ENCODE data around the gene COL11A1.

The COL11A1 gene

GRCh38 chr1:102884238-102884637 lies 224.1 kb downstream of the COL11A1 start:
- Histone ChIP-seq H3K27me3 (ENCODE audit: control insufficient read depth, insufficient read depth, low read length) (no peaks in the 10 kb centered on the region), H3K4me3 (ENCODE audit: low read length) (no peak overlapping the region), H3K4me1 (ENCODE audit: control insufficient read depth, insufficient read depth, low read length) (no peaks in the 10 kb centered on the region), H3K27ac (ENCODE audit: low read depth, low read length) (no peak overlapping the region), H3K9ac (ENCODE audit: low read length) (no peak overlapping the region), H3K36me3 (ENCODE audit: control insufficient read depth, insufficient read depth, low read length) (no peaks in the 10 kb centered on the region)

DNA sequence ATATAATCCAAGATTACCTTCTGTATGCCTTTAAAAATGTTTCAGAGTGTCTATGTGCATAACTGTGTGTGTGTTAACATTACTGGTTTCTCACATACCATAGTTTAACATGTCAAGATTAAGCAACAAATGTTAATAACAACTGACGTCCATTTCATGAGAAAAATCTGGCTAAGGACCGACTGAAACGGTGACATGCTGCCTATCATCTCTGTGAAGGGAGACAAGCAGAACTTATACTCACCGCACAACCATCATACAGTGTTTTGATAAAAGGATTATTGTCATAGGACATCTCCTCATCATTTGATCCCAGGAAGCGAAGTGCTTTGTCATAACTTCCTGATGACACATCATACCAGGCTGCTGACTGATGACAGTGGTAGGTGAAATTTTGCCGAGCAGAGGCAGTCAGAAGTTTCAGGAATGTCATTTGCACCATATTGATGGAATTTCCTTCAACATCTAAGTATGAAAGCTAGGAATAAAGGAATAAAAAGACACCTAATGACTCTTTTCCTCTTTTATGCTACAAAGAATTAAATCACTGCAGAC lies 228.8 kb downstream of the COL11A1 start:
- no peak overlapping the region for H3K9ac ChIP-seq (ENCODE audit: low read length)
- no peaks in the 10 kb centered on the region for H3K36me3 ChIP-seq (ENCODE audit: control insufficient read depth, insufficient read depth, low read length)
- H3K4me3 ChIP-seq (ENCODE audit: low read length): no peak overlapping the region
- no peaks in the 10 kb centered on the region for H3K4me1 ChIP-seq (ENCODE audit: control insufficient read depth, insufficient read depth, low read length)
- no peaks in the 10 kb centered on the region for H3K27me3 ChIP-seq (ENCODE audit: control insufficient read depth, insufficient read depth, low read length)
- H3K27ac ChIP-seq (ENCODE audit: low read depth, low read length): no peak overlapping the region

GRCh38 chr1:102875756-102876155 lies 232.6 kb downstream of the COL11A1 start:
- Histone ChIP-seq H3K4me3 (ENCODE audit: low read length) (no peak overlapping the region), H3K4me1 (ENCODE audit: control insufficient read depth, insufficient read depth, low read length) (no peaks in the 10 kb centered on the region), H3K27ac (ENCODE audit: low read depth, low read length) (no peak overlapping the region), H3K9ac (ENCODE audit: low read length) (no peak overlapping the region), H3K27me3 (ENCODE audit: control insufficient read depth, insufficient read depth, low read length) (no peaks in the 10 kb centered on the region), H3K36me3 (ENCODE audit: control insufficient read depth, insufficient read depth, low read length) (no peaks in the 10 kb centered on the region)

- Histone ChIP-seq H3K4me1 (ENCODE audit: control insufficient read depth, insufficient read depth, low read length) (no peaks in the 10 kb centered on the region), H3K36me3 (ENCODE audit: control insufficient read depth, insufficient read depth, low read length) (no peaks in the 10 kb centered on the region), H3K4me3 (ENCODE audit: low read length) (no peak overlapping the region), H3K9ac (ENCODE audit: low read length) (no peak overlapping the region), H3K27ac (ENCODE audit: low read depth, low read length) (no peak overlapping the region), H3K27me3 (ENCODE audit: control insufficient read depth, insufficient read depth, low read length) (no peaks in the 10 kb centered on the region)
Measured at GRCh38 chr1:102872526-102872925, 235.8 kb downstream of the COL11A1 start.

DNA sequence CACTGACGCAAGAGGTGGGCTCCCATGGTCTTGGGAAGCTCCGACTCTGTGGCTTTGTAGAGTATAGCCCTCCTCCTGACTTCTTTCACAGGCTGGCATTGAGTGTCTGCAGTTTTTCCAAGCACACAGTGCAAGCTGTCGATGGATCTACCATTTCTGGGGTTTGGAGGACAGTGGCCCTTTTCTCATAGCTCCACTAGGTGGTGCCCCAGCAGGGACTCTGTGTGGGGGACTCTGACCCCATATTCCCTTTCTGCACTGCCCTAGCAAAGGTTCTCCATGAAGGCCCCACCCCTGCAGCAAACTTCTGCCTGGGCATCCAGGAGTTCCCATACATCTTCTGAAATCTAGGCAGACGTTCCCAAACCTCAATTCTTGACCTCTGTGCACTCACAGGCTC lies 236.2 kb downstream of the COL11A1 start:
- Histone ChIP-seq H3K27ac (ENCODE audit: low read depth, low read length) (no peak overlapping the region), H3K4me3 (ENCODE audit: low read length) (no peak overlapping the region), H3K27me3 (ENCODE audit: control insufficient read depth, insufficient read depth, low read length) (no peaks in the 10 kb centered on the region), H3K9ac (ENCODE audit: low read length) (no peak overlapping the region), H3K36me3 (ENCODE audit: control insufficient read depth, insufficient read depth, low read length) (no peaks in the 10 kb centered on the region), H3K4me1 (ENCODE audit: control insufficient read depth, insufficient read depth, low read length) (no peaks in the 10 kb centered on the region)

- Histone ChIP-seq H3K27ac (ENCODE audit: low read depth, low read length) (no peak overlapping the region), H3K4me1 (ENCODE audit: control insufficient read depth, insufficient read depth, low read length) (no peaks in the 10 kb centered on the region), H3K36me3 (ENCODE audit: control insufficient read depth, insufficient read depth, low read length) (no peaks in the 10 kb centered on the region), H3K4me3 (ENCODE audit: low read length) (no peak overlapping the region), H3K27me3 (ENCODE audit: control insufficient read depth, insufficient read depth, low read length) (no peaks in the 10 kb centered on the region), H3K9ac (ENCODE audit: low read length) (no peak overlapping the region)
Measured at GRCh38 chr1:102863704-102864103, 244.6 kb downstream of the COL11A1 start.

DNA sequence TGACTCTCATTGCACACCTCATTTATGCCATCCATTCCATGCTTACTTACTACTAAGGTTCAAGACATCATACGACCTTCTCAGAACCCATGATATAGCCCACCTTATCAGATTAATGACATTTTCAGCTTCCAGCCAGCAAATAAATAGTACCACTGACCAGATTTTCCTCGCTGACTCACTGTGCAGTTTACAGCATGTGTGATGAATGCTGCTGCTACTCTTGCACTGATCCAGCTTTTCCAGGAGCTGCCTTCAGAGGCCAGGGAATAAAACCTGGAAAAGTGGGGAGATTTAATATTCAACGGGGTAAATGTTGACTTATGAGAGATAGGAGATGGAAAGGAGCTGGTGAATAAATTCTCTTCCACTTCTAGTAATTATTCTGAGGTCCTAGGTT lies 247.1 kb downstream of the COL11A1 start:
- no peak overlapping the region for H3K9ac ChIP-seq (ENCODE audit: low read length)
- H3K27me3 ChIP-seq (ENCODE audit: control insufficient read depth, insufficient read depth, low read length): no peaks in the 10 kb centered on the region
- H3K36me3 ChIP-seq (ENCODE audit: control insufficient read depth, insufficient read depth, low read length): no peaks in the 10 kb centered on the region
- no peak overlapping the region for H3K4me3 ChIP-seq (ENCODE audit: low read length)
- no peak overlapping the region for H3K27ac ChIP-seq (ENCODE audit: low read depth, low read length)
- no peaks in the 10 kb centered on the region for H3K4me1 ChIP-seq (ENCODE audit: control insufficient read depth, insufficient read depth, low read length)

GRCh38 chr1:102858695-102859094 lies 249.6 kb downstream of the COL11A1 start:
- H3K36me3 ChIP-seq (ENCODE audit: control insufficient read depth, insufficient read depth, low read length): no peaks in the 10 kb centered on the region
- H3K27me3 ChIP-seq (ENCODE audit: control insufficient read depth, insufficient read depth, low read length): no peaks in the 10 kb centered on the region
- no peak overlapping the region for H3K27ac ChIP-seq (ENCODE audit: low read depth, low read length)
- no peak overlapping the region for H3K9ac ChIP-seq (ENCODE audit: low read length)
- H3K4me1 ChIP-seq (ENCODE audit: control insufficient read depth, insufficient read depth, low read length): no peaks in the 10 kb centered on the region
- no peak overlapping the region for H3K4me3 ChIP-seq (ENCODE audit: low read length)

DNA sequence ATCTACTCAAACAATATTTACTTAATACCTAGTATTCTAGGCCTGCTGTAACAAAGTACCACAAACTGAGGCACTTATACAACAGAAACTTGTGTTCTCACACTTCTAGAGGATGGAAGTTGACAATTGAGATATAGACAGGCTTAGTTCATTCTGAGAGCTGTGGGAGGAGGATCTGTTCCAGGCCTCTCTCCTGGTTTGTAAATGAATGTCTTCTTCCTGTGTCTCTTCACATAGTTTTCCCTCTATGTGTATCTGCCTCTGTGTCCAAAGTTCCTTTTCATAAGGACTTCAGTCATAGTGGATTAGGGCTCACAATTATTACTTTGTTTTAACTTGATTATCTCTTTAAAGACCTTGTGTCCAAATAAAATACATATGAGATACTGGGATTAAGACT lies 251.1 kb downstream of the COL11A1 start:
- H3K36me3 ChIP-seq (ENCODE audit: control insufficient read depth, insufficient read depth, low read length): no peaks in the 10 kb centered on the region

DNA sequence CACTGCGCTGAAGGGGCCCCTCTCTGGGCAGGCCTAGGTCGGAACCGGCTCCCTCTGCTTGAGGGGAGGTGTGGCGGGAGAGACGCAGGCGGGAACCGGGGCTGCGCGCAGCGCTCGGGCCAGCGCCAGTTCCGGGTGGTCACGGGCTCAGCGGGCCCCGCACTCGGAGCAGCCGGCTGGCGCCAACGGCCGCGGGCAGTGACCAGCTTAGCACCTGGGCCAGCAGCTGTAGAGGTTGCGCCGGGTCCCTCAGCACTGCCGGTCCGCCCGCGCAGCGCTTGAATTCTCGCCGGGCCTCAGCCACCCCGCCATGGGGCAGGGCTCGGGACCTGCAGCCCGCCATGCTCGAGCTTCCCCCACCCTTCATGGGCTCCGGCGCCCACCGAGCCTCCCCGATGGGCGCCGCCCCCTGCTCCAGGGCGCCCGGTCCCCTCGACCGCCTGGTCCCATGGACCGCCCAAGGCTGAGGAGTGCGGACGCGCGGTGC lies 254.6 kb downstream of the COL11A1 start:
- H3K4me1 ChIP-seq (ENCODE audit: control insufficient read depth, insufficient read depth, low read length): no peaks in the 10 kb centered on the region
- H3K4me3 ChIP-seq (ENCODE audit: low read length): no peak overlapping the region
- no peaks in the 10 kb centered on the region for H3K36me3 ChIP-seq (ENCODE audit: control insufficient read depth, insufficient read depth, low read length)
- H3K27ac ChIP-seq (ENCODE audit: low read depth, low read length): no peak overlapping the region
- H3K9ac ChIP-seq (ENCODE audit: low read length): no peak overlapping the region
- H3K27me3 ChIP-seq (ENCODE audit: control insufficient read depth, insufficient read depth, low read length): no peaks in the 10 kb centered on the region

More for the DNA sequence above, 251.1 kb downstream of the COL11A1 start:
- no peak overlapping the region for H3K27ac ChIP-seq (ENCODE audit: low read depth, low read length)
- H3K9ac ChIP-seq (ENCODE audit: low read length): no peak overlapping the region
- H3K27me3 ChIP-seq (ENCODE audit: control insufficient read depth, insufficient read depth, low read length): no peaks in the 10 kb centered on the region
- H3K4me1 ChIP-seq (ENCODE audit: control insufficient read depth, insufficient read depth, low read length): no peaks in the 10 kb centered on the region
- no peak overlapping the region for H3K4me3 ChIP-seq (ENCODE audit: low read length)

DNA sequence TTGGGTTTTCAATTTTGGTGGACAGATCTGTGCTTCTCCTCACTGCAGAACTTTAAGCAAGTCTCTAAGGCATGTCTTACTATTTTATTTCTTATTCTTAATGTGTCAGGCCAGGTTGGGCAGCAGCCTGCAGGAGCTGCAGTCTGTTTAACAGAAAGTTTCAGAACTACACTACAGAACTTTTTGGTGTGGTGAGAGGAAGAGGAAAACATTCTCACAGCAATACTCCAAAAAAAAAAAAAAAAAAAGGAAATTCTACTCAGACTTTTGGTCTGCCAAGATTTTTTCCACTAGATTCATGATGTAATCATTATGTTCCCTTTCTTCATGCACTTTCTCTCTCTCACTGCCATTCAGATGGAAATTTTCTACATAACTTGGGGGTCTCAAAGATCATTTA lies 255.2 kb downstream of the COL11A1 start:
- H3K27me3 ChIP-seq (ENCODE audit: control insufficient read depth, insufficient read depth, low read length): no peaks in the 10 kb centered on the region
- H3K4me3 ChIP-seq (ENCODE audit: low read length): no peak overlapping the region
- no peaks in the 10 kb centered on the region for H3K4me1 ChIP-seq (ENCODE audit: control insufficient read depth, insufficient read depth, low read length)
- H3K36me3 ChIP-seq (ENCODE audit: control insufficient read depth, insufficient read depth, low read length): no peaks in the 10 kb centered on the region
- H3K27ac ChIP-seq (ENCODE audit: low read depth, low read length): no peak overlapping the region
- no peak overlapping the region for H3K9ac ChIP-seq (ENCODE audit: low read length)

DNA sequence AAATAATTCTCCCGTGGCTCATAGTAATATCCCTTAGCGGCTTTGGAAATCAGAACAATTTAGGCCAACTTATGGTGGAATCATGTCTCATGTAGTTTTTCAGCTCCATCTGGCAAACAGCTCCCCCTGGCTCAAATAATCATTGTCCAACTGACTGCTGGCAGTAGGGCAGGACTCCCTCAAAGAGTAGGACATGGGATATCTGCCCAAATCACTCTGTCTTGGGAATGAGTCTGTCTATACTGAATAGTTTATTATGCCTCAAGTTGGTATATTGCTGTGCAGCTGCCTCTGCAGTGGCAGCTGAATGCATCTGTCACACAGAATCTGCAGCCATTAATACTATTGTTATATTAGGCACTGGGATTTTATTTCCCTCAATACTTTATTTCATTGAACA lies 255.7 kb downstream of the COL11A1 start:
- Histone ChIP-seq H3K9ac (ENCODE audit: low read length) (no peak overlapping the region), H3K4me1 (ENCODE audit: control insufficient read depth, insufficient read depth, low read length) (no peaks in the 10 kb centered on the region), H3K36me3 (ENCODE audit: control insufficient read depth, insufficient read depth, low read length) (no peaks in the 10 kb centered on the region), H3K27me3 (ENCODE audit: control insufficient read depth, insufficient read depth, low read length) (no peaks in the 10 kb centered on the region), H3K4me3 (ENCODE audit: low read length) (no peak overlapping the region), H3K27ac (ENCODE audit: low read depth, low read length) (no peak overlapping the region)

- Histone ChIP-seq H3K9ac (ENCODE audit: low read length) (no peak overlapping the region), H3K4me1 (ENCODE audit: control insufficient read depth, insufficient read depth, low read length) (no peaks in the 10 kb centered on the region)
Measured at GRCh38 chr1:102851616-102852015, 256.7 kb downstream of the COL11A1 start.

More at GRCh38 chr1:102851616-102852015, 256.7 kb downstream of the COL11A1 start:
- H3K4me3 ChIP-seq (ENCODE audit: low read length): no peak overlapping the region
- no peaks in the 10 kb centered on the region for H3K36me3 ChIP-seq (ENCODE audit: control insufficient read depth, insufficient read depth, low read length)
- H3K27me3 ChIP-seq (ENCODE audit: control insufficient read depth, insufficient read depth, low read length): no peaks in the 10 kb centered on the region
- H3K27ac ChIP-seq (ENCODE audit: low read depth, low read length): no peak overlapping the region
